WERI-Rb-1 (cell line): ENCODE measurements around the gene PRRX2.
"Not testable (repeated sequence)": the region's sequence is repeated elsewhere in the genome, so short reads cannot be mapped to it uniquely, and the experiment has no call there.

Experiments
- DNase-seq: peaks from one replicate; pipeline ENCODE4 v3.0.0-alpha.2; 2020
- H3K27ac ChIP-seq: fragments of 250-450 bp; sonication (Bioruptor Pico); 2 replicates; pipeline ENCODE4 v1.5.1; 2020; ENCODE audit warnings: mild to moderate bottlenecking, moderate library complexity
- H3K27me3 ChIP-seq: fragments of 250-450 bp; sonication (Bioruptor Pico); 2 replicates; pipeline ENCODE4 v1.5.1; 2021; ENCODE audit warnings: mild to moderate bottlenecking, low read depth, moderate library complexity; ENCODE audit not compliant: insufficient read depth, severe bottlenecking
- H3K36me3 ChIP-seq: fragments of 250-450 bp; sonication (Bioruptor Pico); 2 replicates; pipeline ENCODE4 v1.5.1; 2020; ENCODE audit warnings: mild to moderate bottlenecking, moderate library complexity
- H3K4me3 ChIP-seq: 2 replicates; pipeline ENCODE4 v1.5.1; 2011; ENCODE audit warnings: low read depth, mild to moderate bottlenecking, control low read depth, low read length
- H3K9me3 ChIP-seq: fragments of 250-450 bp; sonication (Bioruptor Pico); 2 replicates; pipeline ENCODE4 v1.5.1; 2021; ENCODE audit warnings: mild to moderate bottlenecking, moderate library complexity; ENCODE audit not compliant: severe bottlenecking
- CTCF ChIP-seq: IDR thresholded peaks from 2 replicates; pipeline ENCODE4 v1.5.1; 2011; ENCODE audit warnings: low read depth, mild to moderate bottlenecking, control low read depth, inconsistent platforms, low read length

The PRRX2 gene

GRCh38 chr9:129746092-129746777 lies 80.8 kb downstream of the PRRX2 start:
- no peak for DNase-seq
- Histone ChIP-seq H3K36me3 (no peaks in the 10 kb centered on the region), H3K27me3 (no peaks in the 10 kb centered on the region)

GRCh38 chr9:129748249-129748648 lies 82.8 kb downstream of the PRRX2 start:
- no peak overlapping the region for H3K4me3 ChIP-seq
- TF ChIP-seq CTCF, result no peak
- no peaks in the 10 kb centered on the region for H3K27me3 ChIP-seq
- no peaks in the 10 kb centered on the region for H3K36me3 ChIP-seq
- DNase-seq, result no peak
- H3K9me3 ChIP-seq, result no peaks in the 10 kb centered on the region
- no peak overlapping the region for H3K27ac ChIP-seq

More at GRCh38 chr9:129746092-129746777, 80.8 kb downstream of the PRRX2 start:
- no peak for TF ChIP-seq CTCF
- Histone ChIP-seq H3K27ac (no peak overlapping the region), H3K4me3 (no peak overlapping the region), H3K9me3 (no peaks in the 10 kb centered on the region)

GRCh38 chr9:129749052-129749451 lies 83.6 kb downstream of the PRRX2 start:
- H3K4me3 ChIP-seq, H3K27ac ChIP-seq, H3K27me3 ChIP-seq, H3K36me3 ChIP-seq, DNase-seq, H3K9me3 ChIP-seq: not testable (repeated sequence)

- TF ChIP-seq CTCF, result no peak
- Histone ChIP-seq H3K27me3 (no peaks in the 10 kb centered on the region), H3K36me3 (no peaks in the 10 kb centered on the region), H3K4me3 (no peak overlapping the region), H3K27ac (no peak overlapping the region), H3K9me3 (no peaks in the 10 kb centered on the region)
- DNase-seq, result no peak
These were observed 84.1 kb downstream of the PRRX2 start for GRCh38 chr9:129749575-129749974.

DNA sequence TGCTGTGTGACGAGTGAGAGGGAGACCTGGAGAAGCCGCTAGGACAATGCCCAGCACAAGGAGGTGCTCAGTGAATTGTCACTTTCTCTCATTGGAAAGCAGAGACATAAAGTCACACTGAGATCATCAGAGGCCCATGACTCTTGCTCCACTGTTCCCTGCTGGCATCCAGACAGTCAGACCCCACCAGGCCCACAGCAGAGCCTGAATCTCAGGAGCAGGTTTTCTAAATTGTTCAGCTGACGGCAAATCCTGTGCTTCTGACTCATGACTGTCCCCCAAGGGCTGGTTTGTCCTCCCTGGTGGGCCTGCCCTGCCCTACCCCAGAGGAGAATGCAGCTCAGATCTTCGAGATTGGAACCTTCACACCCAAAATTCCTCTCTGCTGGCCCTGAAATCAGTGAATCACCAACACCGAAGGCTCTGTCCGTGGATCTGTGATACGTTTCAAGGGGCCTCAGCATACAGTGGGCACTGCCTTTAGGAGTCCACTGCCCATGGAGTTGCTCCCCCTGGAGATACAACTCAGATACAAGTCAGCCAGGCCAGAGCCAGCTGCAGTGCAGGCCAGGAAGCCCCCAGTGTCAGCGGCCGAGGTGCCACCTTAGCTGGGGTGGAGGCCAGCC lies 84.7 kb downstream of the PRRX2 start:
- Histone ChIP-seq H3K36me3 (no peaks in the 10 kb centered on the region), H3K4me3 (no peak overlapping the region), H3K9me3 (no peaks in the 10 kb centered on the region), H3K27ac (no peak overlapping the region), H3K27me3 (no peaks in the 10 kb centered on the region)
- DNase-seq, result no peak
- no peak for TF ChIP-seq CTCF

DNA sequence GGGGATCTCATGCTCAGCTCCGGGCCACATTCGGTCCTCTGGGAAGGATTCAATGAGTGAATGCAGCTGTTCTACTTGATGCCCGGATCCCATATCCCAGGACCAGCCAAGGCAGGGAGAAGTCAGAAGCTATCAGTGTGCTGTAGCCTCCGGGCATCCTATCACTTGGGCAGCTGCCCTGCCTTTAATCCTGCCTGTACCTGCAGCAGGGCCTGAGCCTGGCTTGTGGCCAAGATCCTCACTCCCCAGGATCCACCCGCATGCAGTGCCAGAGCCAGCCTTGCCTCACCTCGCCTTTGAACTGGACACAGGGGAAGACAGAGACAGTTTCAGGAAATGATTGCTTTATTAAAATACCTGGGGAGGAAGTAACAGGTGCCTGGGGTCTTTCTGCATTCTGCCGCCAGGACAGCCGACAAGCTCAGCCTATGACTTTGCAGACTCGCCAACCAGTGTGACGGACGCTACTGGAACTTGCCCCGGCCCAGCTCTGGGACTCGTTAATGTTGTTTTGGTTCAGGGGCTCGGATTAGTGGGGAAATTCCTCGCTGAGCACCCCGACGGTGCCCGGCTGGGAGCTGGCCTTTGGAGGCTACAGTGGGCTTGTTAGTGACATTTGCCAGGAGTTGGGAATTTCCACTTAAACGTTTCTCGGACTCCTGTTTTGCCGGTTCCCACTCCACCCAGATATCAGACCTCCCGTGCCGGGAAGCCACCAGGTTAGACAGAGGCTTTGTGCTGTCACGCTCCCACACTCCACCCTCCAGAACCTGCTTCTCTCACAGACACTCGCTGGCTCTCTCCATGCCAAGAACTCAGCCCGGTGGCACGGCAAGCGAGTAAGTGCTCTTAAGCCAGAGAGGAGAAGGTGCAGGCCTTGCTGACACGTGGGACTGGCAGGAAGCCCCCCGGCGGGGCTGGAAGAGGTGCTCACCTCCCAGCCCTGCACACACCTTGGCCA lies 86.7 kb downstream of the PRRX2 start:
- no peak for TF ChIP-seq CTCF
- 0 out of 2 replicates have a peak overlapping the region, but pooled peaks have one; percentile 22 for H3K4me3 ChIP-seq
- no peaks in the 10 kb centered on the region for H3K27me3 ChIP-seq
- H3K27ac ChIP-seq, result no peak overlapping the region
- peaks cover 2% of the 10 kb centered on the region for H3K9me3 ChIP-seq
- no peak for DNase-seq
- no peaks in the 10 kb centered on the region for H3K36me3 ChIP-seq
